ENCODE data around the gene PUS10.

Gene PUS10

DNA sequence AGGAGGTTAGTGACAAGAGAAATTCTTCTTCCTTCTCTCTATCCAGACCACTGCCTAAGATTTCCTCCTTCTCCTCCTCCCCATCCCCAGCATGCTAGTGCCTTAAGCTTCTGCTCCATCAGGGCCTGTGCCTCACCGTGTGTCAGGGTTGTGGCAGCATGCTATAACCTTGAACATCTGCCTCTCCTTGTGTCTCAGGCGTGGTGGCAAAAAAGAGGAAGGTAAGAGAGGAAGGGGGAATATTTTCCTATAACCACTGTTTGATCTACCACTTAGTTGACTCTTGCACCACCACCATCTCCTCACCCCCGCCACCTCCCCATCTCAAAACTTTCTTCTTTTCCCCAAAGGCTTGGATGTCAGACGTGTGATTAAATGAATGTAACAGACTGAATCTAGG, 38.8 kb downstream of the PUS10 start:
- no peak overlapping the region for H3K4me3 ChIP-seq (replicated peaks; ENCODE audit: low read depth, low read length)
- no peak for DNase-seq (ENCODE audit: low read depth)
- TF ChIP-seq, protein P1, sequence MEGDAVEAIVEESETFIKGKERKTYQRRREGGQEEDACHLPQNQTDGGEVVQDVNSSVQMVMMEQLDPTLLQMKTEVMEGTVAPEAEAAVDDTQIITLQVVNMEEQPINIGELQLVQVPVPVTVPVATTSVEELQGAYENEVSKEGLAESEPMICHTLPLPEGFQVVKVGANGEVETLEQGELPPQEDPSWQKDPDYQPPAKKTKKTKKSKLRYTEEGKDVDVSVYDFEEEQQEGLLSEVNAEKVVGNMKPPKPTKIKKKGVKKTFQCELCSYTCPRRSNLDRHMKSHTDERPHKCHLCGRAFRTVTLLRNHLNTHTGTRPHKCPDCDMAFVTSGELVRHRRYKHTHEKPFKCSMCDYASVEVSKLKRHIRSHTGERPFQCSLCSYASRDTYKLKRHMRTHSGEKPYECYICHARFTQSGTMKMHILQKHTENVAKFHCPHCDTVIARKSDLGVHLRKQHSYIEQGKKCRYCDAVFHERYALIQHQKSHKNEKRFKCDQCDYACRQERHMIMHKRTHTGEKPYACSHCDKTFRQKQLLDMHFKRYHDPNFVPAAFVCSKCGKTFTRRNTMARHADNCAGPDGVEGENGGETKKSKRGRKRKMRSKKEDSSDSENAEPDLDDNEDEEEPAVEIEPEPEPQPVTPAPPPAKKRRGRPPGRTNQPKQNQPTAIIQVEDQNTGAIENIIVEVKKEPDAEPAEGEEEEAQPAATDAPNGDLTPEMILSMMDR (IDR thresholded peaks at IDR 0.05; ENCODE audit: low read length, missing control alignments): no peak

DNA sequence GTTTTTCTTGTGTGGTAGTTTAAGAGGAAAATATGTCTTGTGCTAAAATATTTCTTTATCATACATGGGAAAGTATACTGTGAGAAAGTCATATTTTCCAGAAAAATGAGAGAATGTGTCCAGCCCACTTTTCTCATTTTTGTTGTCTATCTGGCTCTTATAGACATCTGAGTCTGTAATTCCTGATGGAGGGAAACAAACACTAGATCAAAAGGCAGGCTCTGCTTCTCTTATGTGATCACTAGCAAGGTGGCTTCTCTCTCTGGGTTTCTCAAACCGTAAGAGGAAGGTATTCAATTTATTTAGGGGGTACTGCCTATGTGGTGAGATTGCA, 40.5 kb downstream of the PUS10 start:
- TF ChIP-seq, protein P1 (IDR thresholded peaks at IDR 0.05; ENCODE audit: low read length, missing control alignments): no peak
- DNase-seq (ENCODE audit: low read depth): no peak
- no peak overlapping the region for H3K4me3 ChIP-seq (replicated peaks; ENCODE audit: low read depth, low read length)

DNA sequence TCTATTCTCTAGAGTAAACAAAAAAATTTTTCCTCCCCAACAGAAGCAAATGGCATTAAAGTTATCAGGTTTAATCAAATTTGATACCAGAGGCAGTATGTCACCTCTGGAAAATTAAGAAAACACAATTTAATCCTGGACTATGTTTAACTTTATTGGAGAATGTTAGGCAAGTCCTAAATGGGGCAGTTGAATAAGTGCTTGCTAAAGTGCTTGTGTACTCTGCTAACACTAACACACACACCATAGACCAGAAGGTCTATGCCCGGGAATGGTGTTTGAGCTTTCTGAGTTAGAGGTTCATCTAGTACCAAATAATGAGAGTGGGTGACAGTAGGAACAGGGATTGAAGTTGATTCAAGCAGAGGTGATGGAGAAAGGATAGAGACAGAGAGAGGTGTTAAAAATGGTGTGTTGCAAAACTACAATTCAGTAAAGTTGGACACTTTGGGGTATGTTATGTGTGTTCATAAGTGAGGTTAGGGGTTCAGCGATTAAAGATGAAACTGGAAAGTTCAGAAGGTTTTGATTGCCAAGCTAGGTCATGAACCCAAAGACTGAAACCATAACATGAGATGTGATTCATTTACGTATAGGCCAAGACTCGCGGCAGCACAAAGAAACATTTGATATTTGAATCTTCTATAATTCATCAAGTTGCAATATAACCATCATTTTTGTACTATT, 41.0 kb downstream of the PUS10 start:
- DNase-seq (ENCODE audit: low read depth): no peak
- H3K4me3 ChIP-seq (replicated peaks; ENCODE audit: low read depth, low read length): no peak overlapping the region
- TF ChIP-seq, protein P1 (IDR thresholded peaks at IDR 0.05; ENCODE audit: low read length, missing control alignments): no peak

DNA sequence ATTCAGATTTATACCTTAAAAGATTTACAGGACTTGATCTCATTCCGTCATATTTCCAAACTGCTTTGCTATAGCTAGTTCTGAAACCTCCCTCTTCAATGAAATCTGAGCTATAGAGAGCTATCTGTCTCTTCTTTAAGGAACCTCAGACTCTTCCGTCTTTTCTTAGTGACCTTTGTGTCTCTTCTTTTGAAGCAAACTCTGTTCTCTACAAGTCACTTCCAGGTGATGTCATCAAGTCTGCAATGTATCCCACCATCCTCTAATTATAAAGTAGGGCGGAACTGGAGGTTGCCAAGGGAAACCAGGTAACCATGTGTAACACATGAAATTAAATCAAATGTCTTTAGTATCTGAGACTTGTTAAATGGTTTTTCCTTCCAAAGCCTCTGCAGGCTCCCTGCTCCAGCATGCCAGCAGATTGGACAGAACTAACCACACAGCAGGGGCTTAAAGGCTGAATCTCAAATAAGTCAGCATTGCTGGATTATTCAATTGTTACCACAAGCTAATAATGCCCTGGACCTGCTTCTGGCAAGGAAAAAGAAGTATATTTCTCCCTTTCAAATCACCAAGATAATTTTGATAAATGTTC, 41.7 kb downstream of the PUS10 start:
- DNase-seq (ENCODE audit: low read depth): no peak

DNA sequence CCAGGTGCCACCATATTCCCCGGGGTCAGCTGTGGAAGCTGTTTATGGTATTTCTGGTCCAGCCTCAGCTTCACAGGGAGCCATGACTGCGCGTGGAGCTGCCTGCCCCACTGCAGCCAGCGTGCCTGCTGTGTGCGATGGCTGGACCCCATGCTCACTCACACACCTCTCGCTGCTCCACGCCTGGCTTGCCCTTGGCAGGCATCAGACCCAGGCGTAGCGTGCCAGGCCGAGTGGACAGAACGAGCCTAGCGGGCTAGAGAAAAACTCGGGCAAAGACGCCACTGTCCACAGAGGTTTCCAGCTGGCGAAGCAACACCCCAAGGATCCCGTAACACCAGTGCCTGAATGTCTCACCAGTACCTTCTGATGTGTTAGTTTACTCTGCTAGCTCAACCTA, 43.4 kb downstream of the PUS10 start:
- no peak overlapping the region for H3K4me3 ChIP-seq (replicated peaks; ENCODE audit: low read depth, low read length)
- TF ChIP-seq, protein P1 (IDR thresholded peaks at IDR 0.05; ENCODE audit: low read length, missing control alignments): no peak
- no peak for DNase-seq (ENCODE audit: low read depth)

More for the DNA sequence above, 41.7 kb downstream of the PUS10 start:
- TF ChIP-seq, protein P1 (IDR thresholded peaks at IDR 0.05; ENCODE audit: low read length, missing control alignments): no peak
- H3K4me3 ChIP-seq (replicated peaks; ENCODE audit: low read depth, low read length): no peak overlapping the region

DNA sequence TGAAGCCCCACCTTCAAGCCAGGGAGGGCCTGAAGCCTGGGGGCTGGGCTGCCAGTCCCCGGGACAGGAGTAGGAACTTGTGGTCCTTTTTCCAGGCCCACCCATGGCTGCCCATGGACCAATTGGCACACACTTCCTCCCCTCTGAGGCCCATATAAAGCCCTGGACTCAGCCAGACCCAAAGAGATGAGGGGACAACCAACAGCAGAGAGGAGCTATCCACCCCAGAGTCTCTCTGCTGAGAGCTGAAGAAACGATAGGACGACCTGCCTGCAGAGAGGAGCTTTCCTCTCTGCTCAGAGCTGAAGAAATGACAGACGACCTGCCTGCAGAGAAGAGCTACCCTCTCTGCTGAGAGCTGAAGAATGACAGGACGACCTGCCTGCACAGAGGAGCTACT, 44.4 kb downstream of the PUS10 start:
- H3K4me3 ChIP-seq (replicated peaks; ENCODE audit: low read depth, low read length): no peak overlapping the region
- no peak for DNase-seq (ENCODE audit: low read depth)
- TF ChIP-seq, protein P1 (IDR thresholded peaks at IDR 0.05; ENCODE audit: low read length, missing control alignments): no peak

All from fibroblast of pulmonary artery (primary cell).